ENCODE results near the gene MEPCE.

DNA sequence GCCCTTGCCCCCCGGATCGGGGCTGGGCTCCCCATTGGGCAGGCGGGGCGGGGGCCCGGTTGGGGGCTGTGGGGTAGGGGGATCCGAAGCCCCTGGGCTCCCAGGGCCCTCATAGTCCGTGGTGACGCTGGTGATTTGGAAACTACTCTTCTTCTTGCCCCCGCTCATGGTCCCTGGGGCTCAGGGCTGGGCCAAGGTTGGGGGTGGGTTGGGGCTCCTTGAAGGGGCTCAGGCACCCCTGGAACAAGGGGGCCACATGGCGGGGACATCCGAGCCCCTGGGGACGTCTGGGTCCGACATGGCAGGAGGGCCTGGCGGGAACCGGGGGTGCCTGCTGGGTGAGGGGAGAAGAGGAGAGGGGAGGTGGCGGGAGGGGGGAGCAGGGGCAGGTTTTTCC, 48.2 kb downstream of the MEPCE start:
- TF ChIP-seq, protein P1, sequence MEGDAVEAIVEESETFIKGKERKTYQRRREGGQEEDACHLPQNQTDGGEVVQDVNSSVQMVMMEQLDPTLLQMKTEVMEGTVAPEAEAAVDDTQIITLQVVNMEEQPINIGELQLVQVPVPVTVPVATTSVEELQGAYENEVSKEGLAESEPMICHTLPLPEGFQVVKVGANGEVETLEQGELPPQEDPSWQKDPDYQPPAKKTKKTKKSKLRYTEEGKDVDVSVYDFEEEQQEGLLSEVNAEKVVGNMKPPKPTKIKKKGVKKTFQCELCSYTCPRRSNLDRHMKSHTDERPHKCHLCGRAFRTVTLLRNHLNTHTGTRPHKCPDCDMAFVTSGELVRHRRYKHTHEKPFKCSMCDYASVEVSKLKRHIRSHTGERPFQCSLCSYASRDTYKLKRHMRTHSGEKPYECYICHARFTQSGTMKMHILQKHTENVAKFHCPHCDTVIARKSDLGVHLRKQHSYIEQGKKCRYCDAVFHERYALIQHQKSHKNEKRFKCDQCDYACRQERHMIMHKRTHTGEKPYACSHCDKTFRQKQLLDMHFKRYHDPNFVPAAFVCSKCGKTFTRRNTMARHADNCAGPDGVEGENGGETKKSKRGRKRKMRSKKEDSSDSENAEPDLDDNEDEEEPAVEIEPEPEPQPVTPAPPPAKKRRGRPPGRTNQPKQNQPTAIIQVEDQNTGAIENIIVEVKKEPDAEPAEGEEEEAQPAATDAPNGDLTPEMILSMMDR (conservative IDR thresholded peaks at IDR 0.05 in 1 of 2, IDR thresholded peaks at IDR 0.05 in 1 of 2; ENCODE audit: extremely low read depth in 1 of 2, insufficient read depth in 1 of 2, low read depth in 1 of 2, low read length in 2 of 2): no peak
- TF ChIP-seq EZH2 (IDR thresholded peaks at IDR 0.05; ENCODE audit: borderline replicate concordance, low read length): no peak

Data from mammary epithelial cell (primary cell).